Measurements from ENCODE around the gene TMEM254. TPM values are rescaled to one million over a fixed set of nuclear protein-coding genes. Genes with fewer than 3 reads are reported as not detected.
"Not testable (repeated sequence)": the region's sequence is repeated elsewhere in the genome, so short reads cannot be mapped to it uniquely, and the experiment has no call there.

Gene TMEM254
- total RNA-seq, 1 donor from 2014 or later: 23.9 TPM

- Histone ChIP-seq H3K36me3 (ENCODE audit: control insufficient read depth, insufficient read depth, low read length) (no peaks in the 10 kb centered on the region), H3K4me3 (ENCODE audit: low read depth, low read length) (no peak overlapping the region), H3K27me3 (ENCODE audit: control insufficient read depth, insufficient read depth, low read length) (no peaks in the 10 kb centered on the region)
- no peak for TF ChIP-seq CTCF (IDR thresholded peaks at IDR 0.05; ENCODE audit: insufficient read depth, low read length, poor library complexity, severe bottlenecking)
- no peak for DNase-seq (ENCODE audit: low read depth)
Measured at GRCh38 chr10:80122746-80123145, 44.3 kb downstream of the TMEM254 start.

- H3K27me3 ChIP-seq (ENCODE audit: control insufficient read depth, insufficient read depth, low read length): peaks cover 3% of the 10 kb centered on the region
- no peaks in the 10 kb centered on the region for H3K36me3 ChIP-seq (ENCODE audit: control insufficient read depth, insufficient read depth, low read length)
- TF ChIP-seq CTCF (IDR thresholded peaks at IDR 0.05; ENCODE audit: insufficient read depth, low read length, poor library complexity, severe bottlenecking): no peak
- no peak overlapping the region for H3K4me3 ChIP-seq (ENCODE audit: low read depth, low read length)
- no peak for DNase-seq (ENCODE audit: low read depth)
Measured at GRCh38 chr10:80126876-80127275, 48.4 kb downstream of the TMEM254 start.

GRCh38 chr10:80131499-80131901 is 53.0 kb downstream of the TMEM254 start:
- H3K36me3 ChIP-seq (ENCODE audit: control insufficient read depth, insufficient read depth, low read length): no peaks in the 10 kb centered on the region
- TF ChIP-seq CTCF (IDR thresholded peaks at IDR 0.05; ENCODE audit: insufficient read depth, low read length, poor library complexity, severe bottlenecking): no peak
- H3K27me3 ChIP-seq (ENCODE audit: control insufficient read depth, insufficient read depth, low read length): peaks cover 19% of the 10 kb centered on the region
- H3K4me3 ChIP-seq (ENCODE audit: low read depth, low read length): no peak overlapping the region
- DNase-seq (ENCODE audit: low read depth): no peak

GRCh38 chr10:80132299-80133139 is 54.1 kb downstream of the TMEM254 start, which contains the start of gene PLAC9:
PLAC9 (plus strand) TSS chr10:80132730; CDS start chr10:80132763, 33 bp downstream.
- no peaks in the 10 kb centered on the region for H3K36me3 ChIP-seq (ENCODE audit: control insufficient read depth, insufficient read depth, low read length)
- peaks cover 19% of the 10 kb centered on the region for H3K27me3 ChIP-seq (ENCODE audit: control insufficient read depth, insufficient read depth, low read length)
- no peak for TF ChIP-seq CTCF (IDR thresholded peaks at IDR 0.05; ENCODE audit: insufficient read depth, low read length, poor library complexity, severe bottlenecking)
- no peak for DNase-seq (ENCODE audit: low read depth)
- H3K4me3 ChIP-seq (ENCODE audit: low read depth, low read length): peak within 1 kb of the TSS; percentile 34

- no peak for TF ChIP-seq CTCF (IDR thresholded peaks at IDR 0.05; ENCODE audit: insufficient read depth, low read length, poor library complexity, severe bottlenecking)
- DNase-seq (ENCODE audit: low read depth): no peak
- peaks cover 19% of the 10 kb centered on the region for H3K27me3 ChIP-seq (ENCODE audit: control insufficient read depth, insufficient read depth, low read length)
- H3K4me3 ChIP-seq (ENCODE audit: low read depth, low read length): no peak overlapping the region
- no peaks in the 10 kb centered on the region for H3K36me3 ChIP-seq (ENCODE audit: control insufficient read depth, insufficient read depth, low read length)
Measured at GRCh38 chr10:80133206-80133605, 54.7 kb downstream of the TMEM254 start.

- not testable (repeated sequence) for DNase-seq (ENCODE audit: low read depth); H3K4me3 ChIP-seq (ENCODE audit: low read depth, low read length); H3K36me3 ChIP-seq (ENCODE audit: control insufficient read depth, insufficient read depth, low read length)
- H3K27me3 ChIP-seq (ENCODE audit: control insufficient read depth, insufficient read depth, low read length): peaks cover 19% of the 10 kb centered on the region
Measured at GRCh38 chr10:80133687-80134086, 55.2 kb downstream of the TMEM254 start.

Measured in kidney epithelial cell (primary cell).